K562 (cell line): ENCODE results near the gene C17orf78. TPM values are rescaled to one million over a fixed set of nuclear protein-coding genes. Genes with fewer than 3 reads are reported as not detected.

Experiments used
- BCL6 ChIP-seq: fragments of 250-450 bp; sonication (Bioruptor Pico); IDR thresholded peaks from 2 replicates; pipeline ENCODE4 v1.4.0; 2020
- COPS2 ChIP-seq: fragments of 450-650 bp; conservative IDR thresholded peaks from 2 replicates; pipeline ENCODE4 v1.6.1; 2016; ENCODE audit warnings: mild to moderate bottlenecking, moderate library complexity
- ELF2 ChIP-seq: fragments of 250-450 bp; sonication (Bioruptor Pico); IDR thresholded peaks from 2 replicates; pipeline ENCODE4 v1.5.0; 2021; ENCODE audit warnings: mild to moderate bottlenecking
- FOXK2 ChIP-seq, 2 experiments: fragments of 450-650 bp; IDR thresholded peaks in 1 of 2; conservative IDR thresholded peaks in 1 of 2; 2 replicates each; pipeline ENCODE4 v1.6.1; 2016; ENCODE audit warnings: low read depth in 2 of 2, mild to moderate bottlenecking in 1 of 2
- GMEB1 ChIP-seq: fragments of 250-450 bp; sonication (Bioruptor Pico); IDR thresholded peaks from 2 replicates; pipeline ENCODE4 v1.4.0; 2020; ENCODE audit warnings: mild to moderate bottlenecking
- HMGN3 ChIP-seq: IDR thresholded peaks from 2 replicates; pipeline ENCODE4 v1.6.1; 2011; ENCODE audit warnings: borderline replicate concordance, low read depth, mild to moderate bottlenecking, mixed read lengths, low read length; ENCODE audit not compliant: insufficient read length; ENCODE audit errors: extremely low read depth
- MAFK ChIP-seq: IDR thresholded peaks from 2 replicates; pipeline ENCODE4 v1.6.1; 2011; ENCODE audit warnings: low read length, improper control_type of control experiment
- MTA3 ChIP-seq: fragments of 450-650 bp; formaldehyde crosslinking; IDR thresholded peaks from 2 replicates; pipeline ENCODE4 v1.6.1; 2017; ENCODE audit warnings: mild to moderate bottlenecking, borderline replicate concordance
- PRPF4 ChIP-seq: fragments of 200-400 bp; formaldehyde crosslinking; IDR thresholded peaks from one replicate; pipeline ENCODE4 v1.6.1; 2017; ENCODE audit warnings: low read length, low read depth, mild to moderate bottlenecking; ENCODE audit not compliant: insufficient read depth, poor library complexity, severe bottlenecking
- SOX6 ChIP-seq: fragments of 450-650 bp; IDR thresholded peaks from 2 replicates; pipeline ENCODE4 v1.6.1; 2014; ENCODE audit warnings: mild to moderate bottlenecking
- TEAD2 ChIP-seq: fragments of 450-650 bp; IDR thresholded peaks from 2 replicates; pipeline ENCODE4 v1.6.1; 2016; ENCODE audit warnings: missing genetic modification characterization, control low read depth, missing compliant biosample characterization
- XRCC3 ChIP-seq: fragments of 450-650 bp; IDR thresholded peaks from 2 replicates; pipeline ENCODE4 v1.6.1; 2017; ENCODE audit warnings: mild to moderate bottlenecking, moderate library complexity
- ZBTB7A ChIP-seq: IDR thresholded peaks from 2 replicates; pipeline ENCODE4 v1.6.1; 2011; ENCODE audit warnings: low read depth, mild to moderate bottlenecking, low read length, moderate library complexity, borderline replicate concordance; ENCODE audit not compliant: control insufficient read depth
- ZFPM2 ChIP-seq: fragments of 250-450 bp; sonication (Bioruptor Pico); IDR thresholded peaks from 2 replicates; pipeline ENCODE4 v1.5.1; 2022; ENCODE audit warnings: mild to moderate bottlenecking
- ZNF140 ChIP-seq: fragments of 250-450 bp; sonication (Bioruptor Pico); IDR thresholded peaks from 2 replicates; pipeline ENCODE4 v1.8.0; 2021; ENCODE audit warnings: moderate library complexity, mild to moderate bottlenecking, inconsistent platforms
- ZNF212 ChIP-seq: fragments of 450-650 bp; formaldehyde crosslinking; IDR thresholded peaks from 2 replicates; pipeline ENCODE4 v1.4.0; 2020; ENCODE audit warnings: mild to moderate bottlenecking
- ZNF644 ChIP-seq: fragments of 200-800 bp; sonication (Bioruptor generic); IDR thresholded peaks from 2 replicates; pipeline ENCODE4 v1.6.1; 2016; ENCODE audit warnings: low read depth, missing genetic modification characterization, missing compliant biosample characterization
- ZNF75A ChIP-seq: fragments of 450-650 bp; formaldehyde crosslinking; IDR thresholded peaks from 2 replicates; pipeline ENCODE4 v1.4.0; 2020; ENCODE audit warnings: mild to moderate bottlenecking
- polyA plus RNA-seq, 8 experiments: library from polyadenylated mRNA; depleted of rRNA in 4 of 8; stranded (reverse) in 5 of 8; unstranded in 3 of 8; fragments of >200 nt; fragmentation: Nextera tagmentation in 2 of 8; fragmentation: Illumina TruSeq in 1 of 8; extraction: Ambion mirVana in 2 of 8; extraction: Trizol in 1 of 8; gene quantifications; 2 replicates each; pipeline versions ENCODE4 v1.2.1 to v1.2.3, GENCODE V29; 2011 to 2014; ENCODE audit warnings: inconsistent platforms in 1 of 8, missing spikeins in 1 of 8
- total RNA-seq, 7 experiments: library from RNA; depleted of rRNA in 6 of 7; stranded (reverse); fragments of >200 nt in 6 of 7; fragmentation: Illumina TruSeq in 2 of 7; extraction: Trizol in 2 of 7; gene quantifications; 2 replicates each; pipeline versions ENCODE4 v1.2.1 to v1.2.3, GENCODE V29; 2011 to 2021; ENCODE audit warnings: low replicate concordance in 1 of 7
- TF ChIP-seq, protein P1 (sequence below): fragments of 450-650 bp; IDR thresholded peaks from 2 replicates; pipeline ENCODE4 v1.6.1; 2016; ENCODE audit warnings: missing biosample characterization, missing genetic modification characterization
- TF ChIP-seq, protein P2 (sequence below): fragments of 250-450 bp; sonication (Bioruptor Pico); IDR thresholded peaks from 2 replicates; pipeline ENCODE4 v1.5.1; 2021; ENCODE audit warnings: mild to moderate bottlenecking
- TF ChIP-seq, protein P3 (sequence below): fragments of 450-650 bp; IDR thresholded peaks from 2 replicates; pipeline ENCODE4 v1.6.1; 2016; ENCODE audit warnings: low read depth, mild to moderate bottlenecking, moderate library complexity
- TF ChIP-seq, protein P4 (sequence below), 2 experiments: IDR thresholded peaks; 2 replicates each; pipeline ENCODE4 v1.6.1; 2011; ENCODE audit warnings: borderline replicate concordance in 1 of 2, control low read depth in 1 of 2, low read depth in 1 of 2, low read length in 1 of 2, mild to moderate bottlenecking in 1 of 2, mixed read lengths in 1 of 2, moderate library complexity in 1 of 2; ENCODE audit not compliant: insufficient read depth in 1 of 2, insufficient read length in 1 of 2, poor library complexity in 1 of 2, severe bottlenecking in 1 of 2; ENCODE audit errors: extremely low read depth in 1 of 2

Gene C17orf78
- total and polyA plus RNA-seq, 9 of the 15 experiments (the other 6 are each of a cell fraction or from before 2014, with no cell fraction given): not detected

DNA sequence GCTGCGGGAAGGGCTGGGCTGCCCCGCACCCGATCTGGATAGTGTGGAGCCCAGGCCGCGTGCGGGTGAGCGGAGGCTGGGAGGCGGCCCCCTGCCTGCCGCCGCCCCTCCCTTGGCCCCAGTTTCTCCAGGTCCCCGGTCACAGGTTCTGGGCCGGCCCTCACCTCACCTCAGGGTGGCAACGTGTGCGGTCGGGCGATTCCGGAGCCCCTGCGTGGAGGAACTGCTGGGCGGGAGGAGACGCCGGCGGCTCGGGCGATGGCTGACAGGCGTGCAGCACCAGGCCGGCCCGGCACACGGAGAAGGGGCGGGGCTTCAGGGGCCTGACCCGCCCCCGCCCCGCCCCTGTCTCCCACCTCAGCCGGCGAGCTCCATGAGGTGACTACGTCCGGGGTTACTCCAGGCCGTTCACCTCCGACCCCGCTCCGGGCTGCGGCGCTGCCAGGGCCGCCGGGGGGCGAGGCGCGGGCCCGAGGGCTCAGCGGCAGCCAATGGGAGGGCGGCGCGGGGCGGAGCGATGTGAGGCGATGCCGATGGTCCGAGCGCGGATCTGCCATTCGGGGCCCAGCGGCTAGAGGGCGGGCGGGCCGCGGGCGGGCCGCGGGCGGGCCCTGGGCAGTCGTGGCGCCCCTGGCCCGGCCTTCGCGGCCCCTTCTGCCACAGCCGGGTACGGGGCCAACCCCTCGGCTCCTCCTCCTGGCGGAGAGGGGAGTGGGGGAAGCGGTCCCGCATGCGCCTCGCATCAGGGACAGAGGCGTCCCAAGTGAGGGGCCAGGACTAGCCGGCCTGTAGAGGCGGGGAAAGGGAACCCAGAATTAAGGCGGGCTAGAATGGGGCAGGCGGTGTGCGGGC is 16.7 kb upstream of the C17orf78 start (continued):
- no peak; a peak in 1 of 4 replicates for TF ChIP-seq FOXK2 (conservative IDR thresholded peaks at IDR 0.05 in 1 of 2, IDR thresholded peaks at IDR 0.05 in 1 of 2; ENCODE audit: low read depth in 2 of 2)
- no peak for TF ChIP-seq ELF2
- TF ChIP-seq TEAD2 (tag): no peak
- TF ChIP-seq MTA3: peak; percentile 63; the same call in 1 of the 2 replicates
- no peak for TF ChIP-seq ZNF75A (CRISPR knock-in tag)
- peak; percentile 94 for TF ChIP-seq HMGN3
- peak; percentile 83; the same call in 1 of the 2 replicates for TF ChIP-seq ZBTB7A
- no peak for TF ChIP-seq ZFPM2
- TF ChIP-seq PRPF4: peak; percentile 28
- TF ChIP-seq MAFK: no peak
- no peak for TF ChIP-seq ZNF644 (tag)
- no peak for TF ChIP-seq COPS2
- TF ChIP-seq SOX6: no peak
- TF ChIP-seq GMEB1 (CRISPR knock-in tag): peak; percentile 46; the same call in 1 of the 2 replicates
- TF ChIP-seq, protein P1, sequence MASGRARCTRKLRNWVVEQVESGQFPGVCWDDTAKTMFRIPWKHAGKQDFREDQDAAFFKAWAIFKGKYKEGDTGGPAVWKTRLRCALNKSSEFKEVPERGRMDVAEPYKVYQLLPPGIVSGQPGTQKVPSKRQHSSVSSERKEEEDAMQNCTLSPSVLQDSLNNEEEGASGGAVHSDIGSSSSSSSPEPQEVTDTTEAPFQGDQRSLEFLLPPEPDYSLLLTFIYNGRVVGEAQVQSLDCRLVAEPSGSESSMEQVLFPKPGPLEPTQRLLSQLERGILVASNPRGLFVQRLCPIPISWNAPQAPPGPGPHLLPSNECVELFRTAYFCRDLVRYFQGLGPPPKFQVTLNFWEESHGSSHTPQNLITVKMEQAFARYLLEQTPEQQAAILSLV (tag): no peak
- TF ChIP-seq, protein P2, sequence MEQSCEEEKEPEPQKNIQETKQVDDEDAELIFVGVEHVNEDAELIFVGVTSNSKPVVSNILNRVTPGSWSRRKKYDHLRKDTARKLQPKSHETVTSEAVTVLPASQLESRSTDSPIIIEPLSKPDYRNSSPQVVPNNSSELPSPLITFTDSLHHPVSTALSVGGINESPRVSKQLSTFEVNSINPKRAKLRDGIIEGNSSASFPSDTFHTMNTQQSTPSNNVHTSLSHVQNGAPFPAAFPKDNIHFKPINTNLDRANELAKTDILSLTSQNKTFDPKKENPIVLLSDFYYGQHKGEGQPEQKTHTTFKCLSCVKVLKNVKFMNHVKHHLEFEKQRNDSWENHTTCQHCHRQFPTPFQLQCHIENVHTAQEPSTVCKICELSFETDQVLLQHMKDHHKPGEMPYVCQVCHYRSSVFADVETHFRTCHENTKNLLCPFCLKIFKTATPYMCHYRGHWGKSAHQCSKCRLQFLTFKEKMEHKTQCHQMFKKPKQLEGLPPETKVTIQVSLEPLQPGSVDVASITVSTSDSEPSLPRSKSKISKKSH (CRISPR knock-in tag): no peak
- TF ChIP-seq, protein P3, sequence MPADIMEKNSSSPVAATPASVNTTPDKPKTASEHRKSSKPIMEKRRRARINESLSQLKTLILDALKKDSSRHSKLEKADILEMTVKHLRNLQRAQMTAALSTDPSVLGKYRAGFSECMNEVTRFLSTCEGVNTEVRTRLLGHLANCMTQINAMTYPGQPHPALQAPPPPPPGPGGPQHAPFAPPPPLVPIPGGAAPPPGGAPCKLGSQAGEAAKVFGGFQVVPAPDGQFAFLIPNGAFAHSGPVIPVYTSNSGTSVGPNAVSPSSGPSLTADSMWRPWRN: no peak
- no peak for TF ChIP-seq ZNF140 (CRISPR knock-in tag)
- no peak for TF ChIP-seq BCL6 (CRISPR knock-in tag)
- no peak for TF ChIP-seq XRCC3
- TF ChIP-seq, protein P4, sequence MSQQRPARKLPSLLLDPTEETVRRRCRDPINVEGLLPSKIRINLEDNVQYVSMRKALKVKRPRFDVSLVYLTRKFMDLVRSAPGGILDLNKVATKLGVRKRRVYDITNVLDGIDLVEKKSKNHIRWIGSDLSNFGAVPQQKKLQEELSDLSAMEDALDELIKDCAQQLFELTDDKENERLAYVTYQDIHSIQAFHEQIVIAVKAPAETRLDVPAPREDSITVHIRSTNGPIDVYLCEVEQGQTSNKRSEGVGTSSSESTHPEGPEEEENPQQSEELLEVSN (IDR thresholded peaks at IDR 0.05; ENCODE audit: borderline replicate concordance in 1 of 2, extremely low read depth in 1 of 2, insufficient read depth in 1 of 2, insufficient read length in 1 of 2, low read depth in 1 of 2, low read length in 1 of 2, poor library complexity in 1 of 2, severe bottlenecking in 1 of 2): peak; percentile 74 to 90
- no peak for TF ChIP-seq ZNF212
